HepG2 (cell line): ENCODE data around the gene CDCA5. TPM values are rescaled to one million over a fixed set of nuclear protein-coding genes. Genes with fewer than 3 reads are reported as not detected.

Experiments used
- ATAC-seq: fragments of 200-7000 bp; cut with Tn5 transposase; 3 replicates; pipeline ENCODE4 v1.9.1; 2020; ENCODE audit warnings: mild to moderate bottlenecking, moderate library complexity
- BruUV-seq: library from RNA; stranded (reverse); fragments of 400-500 nt; replicated peaks from 2 replicates; lab custom pipeline; 2021; lab: Mats Ljungman, UMichigan
- CTCF ChIA-PET: fragments of 300-600 bp; formaldehyde crosslinking; extraction: SDS; loops from one replicate; lab custom pipeline; 2021; ENCODE audit warnings: low total read pairs, inconsistent platforms, low intra/inter-chr PET ratio; lab: Yijun Ruan, JAX
- POLR2A ChIA-PET: fragments of 350-600 bp; sonication (Branson Sonifier 250); formaldehyde crosslinking; loops from one replicate; lab custom pipeline; 2020; ENCODE audit warnings: antibody characterized with exemption, inconsistent platforms; lab: Yijun Ruan, JAX
- DNase-seq: peaks from one replicate; pipeline ENCODE4 v3.0.0-alpha.2; 2015; ENCODE audit warnings: low spot score
- FAIRE-seq: peaks from 3 replicates; lab custom pipeline; 2011; peaks lifted over from hg19 to GRCh38; lab: Jason Lieb, UNC
- H2AFZ ChIP-seq: one replicate; pipeline ENCODE4 v1.6.1; 2011; ENCODE audit warnings: low read length, inconsistent platforms
- H3K27ac ChIP-seq: fragments of 300-600 bp; 3 replicates; pipeline ENCODE4 v1.8.0; 2011; ENCODE audit warnings: mixed run types, mild to moderate bottlenecking, mixed read lengths, low read length, inconsistent platforms; ENCODE audit not compliant: insufficient read depth; ENCODE audit errors: extremely low read length
- H3K27me3 ChIP-seq, 2 experiments: fragments of 200-600 bp in 1 of 2; 2 replicates in 1 of 2; 3 replicates in 1 of 2; pipeline versions ENCODE4 v1.6.0 to v1.8.0; 2011; ENCODE audit warnings: low read length in 2 of 2, mild to moderate bottlenecking in 2 of 2, moderate library complexity in 2 of 2, inconsistent platforms in 1 of 2; ENCODE audit not compliant: insufficient read depth in 2 of 2, control insufficient read depth in 1 of 2
- H3K36me3 ChIP-seq, 2 experiments: fragments of 200-600 bp in 1 of 2; replicated peaks in 1 of 2; 2 replicates in 1 of 2; 3 replicates in 1 of 2; pipeline versions ENCODE4 v1.5.1 to v1.8.0; 2011; ENCODE audit warnings: low read length in 2 of 2, inconsistent platforms in 1 of 2; ENCODE audit not compliant: insufficient read depth in 2 of 2, control insufficient read depth in 1 of 2
- H3K4me1 ChIP-seq: 2 replicates; pipeline ENCODE4 v1.5.1; 2012; ENCODE audit warnings: low read length, inconsistent platforms; ENCODE audit not compliant: insufficient read depth
- H3K4me2 ChIP-seq: 2 replicates; pipeline ENCODE4 v1.6.0; 2011; ENCODE audit warnings: low read depth, low read length, inconsistent platforms
- H3K4me3 ChIP-seq, 3 experiments: fragments of 200-600 bp in 1 of 3; sonication (generic), shearing (Covaris generic) in 1 of 3; replicated peaks in 1 of 3; 2 replicates each; pipeline ENCODE4 v1.5.1; 2011 to 2016; ENCODE audit warnings: low read length in 3 of 3, inconsistent platforms in 2 of 3, low read depth in 2 of 3, mild to moderate bottlenecking in 2 of 3, control low read depth in 1 of 3, mixed read lengths in 1 of 3; ENCODE audit not compliant: insufficient read depth in 1 of 3
- H3K79me2 ChIP-seq: one replicate; pipeline ENCODE4 v1.6.1; 2011; ENCODE audit warnings: low read length, inconsistent platforms; ENCODE audit not compliant: insufficient read depth
- H3K9ac ChIP-seq: 2 replicates; pipeline ENCODE4 v1.6.0; 2011; ENCODE audit warnings: mild to moderate bottlenecking, low read depth, low read length, inconsistent platforms; ENCODE audit not compliant: insufficient read depth
- H3K9me3 ChIP-seq: 2 replicates; pipeline ENCODE4 v1.5.1; 2012; ENCODE audit warnings: mild to moderate bottlenecking, low read length
- H4K20me1 ChIP-seq: 2 replicates; pipeline ENCODE4 v1.6.0; 2011; ENCODE audit warnings: inconsistent platforms, mild to moderate bottlenecking, low read length, moderate library complexity; ENCODE audit not compliant: insufficient read depth
- ARNT2 ChIP-seq: sonication (generic); formaldehyde crosslinking; IDR thresholded peaks from 2 replicates; pipeline ENCODE4 v1.8.0; 2022; ENCODE audit warnings: mild to moderate bottlenecking, low read depth, missing genetic modification reagents, moderate library complexity
- ATF3 ChIP-seq: sonication (generic); formaldehyde crosslinking; IDR thresholded peaks from 2 replicates; pipeline ENCODE4 v1.4.0; 2020; ENCODE audit warnings: missing genetic modification reagents
- CENPBD1 ChIP-seq: sonication (generic); formaldehyde crosslinking; IDR thresholded peaks from 2 replicates; pipeline ENCODE4 v1.8.0; 2022; ENCODE audit warnings: missing genetic modification reagents, low read depth, mild to moderate bottlenecking, borderline replicate concordance
- KLF13 ChIP-seq: sonication (generic); formaldehyde crosslinking; IDR thresholded peaks from 2 replicates; pipeline ENCODE4 v1.4.0; 2020; ENCODE audit warnings: mild to moderate bottlenecking, missing genetic modification reagents
- MIXL1 ChIP-seq: IDR thresholded peaks from 2 replicates; pipeline ENCODE4 v1.6.1; 2016
- PATZ1 ChIP-seq: sonication (generic); formaldehyde crosslinking; IDR thresholded peaks from 2 replicates; pipeline ENCODE4 v1.4.0; 2020; ENCODE audit warnings: missing genetic modification reagents
- YEATS4 ChIP-seq: sonication (generic); formaldehyde crosslinking; IDR thresholded peaks from 2 replicates; pipeline ENCODE4 v1.4.0; 2020; ENCODE audit warnings: missing genetic modification reagents, borderline replicate concordance
- ZBTB1 ChIP-seq: sonication (generic); formaldehyde crosslinking; IDR thresholded peaks from 2 replicates; pipeline ENCODE4 v1.4.0; 2020; ENCODE audit warnings: missing genetic modification reagents, borderline replicate concordance
- ZKSCAN5 ChIP-seq: sonication (generic); formaldehyde crosslinking; IDR thresholded peaks from 2 replicates; pipeline ENCODE4 v1.5.1; 2020; ENCODE audit warnings: mild to moderate bottlenecking, missing genetic modification reagents
- ZNF142 ChIP-seq: sonication (generic); formaldehyde crosslinking; IDR thresholded peaks from 2 replicates; pipeline ENCODE4 v1.4.0; 2020; ENCODE audit warnings: missing genetic modification reagents
- ZNF530 ChIP-seq: sonication (generic); formaldehyde crosslinking; IDR thresholded peaks from 2 replicates; pipeline ENCODE4 v1.5.0; 2020; ENCODE audit warnings: low read depth, mild to moderate bottlenecking, missing genetic modification reagents
- ZNF746 ChIP-seq: sonication (generic); formaldehyde crosslinking; IDR thresholded peaks from 2 replicates; pipeline ENCODE4 v1.8.0; 2022; ENCODE audit warnings: mild to moderate bottlenecking, missing genetic modification reagents
- ZSCAN29 ChIP-seq: sonication (generic); formaldehyde crosslinking; conservative IDR thresholded peaks from 2 replicates; pipeline ENCODE4 v1.4.0; 2020; ENCODE audit warnings: mild to moderate bottlenecking, missing genetic modification reagents
- WGBS: methylation state at CpG from one replicate; pipeline ENCODE4 v1.1.6; 2017; ENCODE audit warnings: low lambda C conversion rate; 5-methylcytosine and 5-hydroxymethylcytosine counted together
- in situ Hi-C: cut with HindIII; loops from 2 replicates; pipeline ENCODE4 v1.10.0; 2017; ENCODE audit warnings: low pct_unique_long_range_greater_than_20kb; ENCODE audit not compliant: extremely low pct_ligation_motif_present
- intact Hi-C: fragments of 100-400 bp; cut with micrococcal nuclease; formaldehyde crosslinking; loops from one replicate; pipeline ENCODE4 v1.10.0; 2022; ENCODE audit not compliant: unreplicated experiment
- polyA plus RNA-seq, 8 experiments: library from polyadenylated mRNA; depleted of rRNA in 3 of 8; stranded (reverse) in 7 of 8; unstranded in 1 of 8; fragments of >200 nt; fragmentation: Illumina TruSeq in 4 of 8; extraction: Trizol in 4 of 8; gene quantifications; 2 replicates each; pipeline versions ENCODE4 v1.2.1 to v1.2.3, GENCODE V29; 2011 to 2016; ENCODE audit warnings: low read depth in 4 of 8, missing spikeins in 1 of 8, mixed read lengths in 1 of 8; ENCODE audit not compliant: insufficient read depth in 1 of 8
- total RNA-seq, 5 experiments: library from RNA; depleted of rRNA; stranded (reverse); fragments of >200 nt; fragmentation: Illumina TruSeq; extraction: Trizol; gene quantifications; 2 replicates each; pipeline ENCODE4 v1.2.3, GENCODE V29; 2016; ENCODE audit warnings: low read depth in 1 of 5

Gene CDCA5
- total and polyA plus RNA-seq, 2 of the 13 experiments (the other 11 are each of a cell fraction or from before 2014, with no cell fraction given): 13.5 to 50.6 TPM

GRCh38 chr11:65058419-65059054 lies 25.3 kb downstream of the CDCA5 start, which contains the start of gene NAALADL1:
Gene NAALADL1, minus strand, starts transcription at chr11:65058553. Its CDS starts 32 bp downstream, at chr11:65058521.
- intact Hi-C loops (no loop called here), in situ Hi-C loops (no loop called here)
- Histone ChIP-seq H3K27me3 (no peaks in the 10 kb centered on the region), H3K4me3 (peak within 1 kb of the TSS; percentile 32 to 75 (median 57); a peak in 5 of 6 replicates), H4K20me1 (no peaks in the 10 kb centered on the region), H3K9ac (peak within 1 kb of the TSS; percentile 42), H3K9me3 (no peaks in the 10 kb centered on the region), H3K36me3 (no peaks in the 10 kb centered on the region), H2AFZ (no peak within 1 kb of the TSS), H3K4me2 (peak within 1 kb of the TSS; percentile 82), H3K79me2 (no peaks in the 10 kb centered on the region), H3K4me1 (peaks cover 66% of the 10 kb centered on the region), H3K27ac (peak within 1 kb of the TSS; percentile 24)
- ChIA-PET CTCF (no interaction called here), POLR2A (interaction anchor here (0.6 to 4.1 kb wide), 11 partner anchors 9 to 112 kb away, joined by 3 to 39 read pairs (median 6); partner anchors contain the start of genes ARL2, FAU, MRPL49 and SAC3D1)
- peak; percentile 49 for DNase-seq
- ATAC-seq: peak; percentile 77
- BruUV-seq: no TSS peak
- peak; percentile 57 for FAIRE-seq
- 14% methylated on average over 3 of the region's 8 CpGs for WGBS
- 0 out of 2 replicates have a peak, but pooled peaks have one; percentile 73 for TF ChIP-seq ZNF746 (CRISPR knock-in tag)
- 0 out of 2 replicates have a peak, but pooled peaks have one; percentile 28 for TF ChIP-seq YEATS4
- TF ChIP-seq ZSCAN29 (CRISPR knock-in tag): 0 out of 2 replicates have a peak, but pooled peaks have one; percentile 33
- no peak for TF ChIP-seq ZBTB1 (CRISPR knock-in tag)
- TF ChIP-seq KLF13 (CRISPR knock-in tag): no peak
- no peak for TF ChIP-seq MIXL1 (CRISPR knock-in tag)
- TF ChIP-seq ZNF142: no peak
- TF ChIP-seq ATF3 (CRISPR knock-in tag): no peak
- TF ChIP-seq PATZ1 (CRISPR knock-in tag): peak; percentile 78
- no peak for TF ChIP-seq ZNF530 (CRISPR knock-in tag)
- TF ChIP-seq ZKSCAN5 (CRISPR knock-in tag): no peak
- no peak for TF ChIP-seq ARNT2 (CRISPR knock-in tag)
- no peak for TF ChIP-seq CENPBD1 (CRISPR knock-in tag)
